Left lung (tissue), 10 donors: ENCODE measurements around the gene OR4N2. TPM values are rescaled to one million over a fixed set of nuclear protein-coding genes. Genes with fewer than 3 reads are reported as not detected.
"Not testable (repeated sequence)": the region's sequence is repeated elsewhere in the genome, so short reads cannot be mapped to it uniquely, and the experiment has no call there.

Experiments
- ATAC-seq: fragments of 200-7000 bp; cut with Tn5 transposase; one replicate; pipeline ENCODE4 v1.9.1; 2020; ENCODE audit warnings: moderate library complexity
- DNase-seq, 4 donors: peaks; one replicate each; pipeline ENCODE4 v3.0.0-alpha.2; 2013 to 2020
- H3K27ac ChIP-seq, 2 donors: fragments of 200-600 bp; sonication (generic) in 1 of 2; one replicate each; pipeline versions ENCODE4 v1.5.0 to v1.8.0; 2020 to 2021
- H3K27me3 ChIP-seq, 2 donors: fragments of 200-600 bp; sonication (generic) in 1 of 2; one replicate each; pipeline versions ENCODE4 v1.5.0 to v1.8.0; 2020 to 2021
- H3K36me3 ChIP-seq, 2 donors: fragments of 200-600 bp; sonication (generic) in 1 of 2; one replicate each; pipeline versions ENCODE4 v1.5.0 to v1.8.0; 2020 to 2021
- H3K4me1 ChIP-seq, 2 donors: fragments of 200-600 bp; one replicate each; pipeline ENCODE4 v1.8.0; 2021
- H3K4me3 ChIP-seq, 2 donors: fragments of 200-600 bp; sonication (generic) in 1 of 2; one replicate each; pipeline versions ENCODE4 v1.5.0 to v1.8.0; 2020 to 2021; ENCODE audit warnings: mild to moderate bottlenecking in 1 of 2
- H3K9me3 ChIP-seq, 2 donors: fragments of 200-600 bp; sonication (generic) in 1 of 2; one replicate each; pipeline versions ENCODE4 v1.5.0 to v1.8.0; 2020 to 2021
- CTCF ChIP-seq, 2 donors: fragments of 200-600 bp; sonication (generic) in 1 of 2; IDR thresholded peaks; one replicate each; pipeline versions ENCODE4 v1.5.0 to v1.8.0; 2021; ENCODE audit warnings: antibody characterized with exemption in 2 of 2
- intact Hi-C, 2 donors: fragments of 100-400 bp; cut with DNase I; formaldehyde crosslinking; loops; one replicate each; pipeline versions ENCODE4 v1.11.2 to v1.14.2; 2022
- polyA plus RNA-seq, 6 donors: library from polyadenylated mRNA; unstranded; fragments of 120-200 nt; gene quantifications; one replicate each; pipeline ENCODE4 v1.2.1, GENCODE V29; 2013; ENCODE audit not compliant: insufficient read length in 6 of 6
- total RNA-seq, 2 donors: library from RNA; stranded (reverse); fragmentation: NEBNext Ultra II Directional; extraction: Animal tissue kit (Norgen Biotek cat#: 25700); gene quantifications; one replicate each; pipeline ENCODE4 v1.2.1, GENCODE V29; 2021
- donor health status: DM: no; HTN: yes; CAD: no.
- donor health status: DM: no; HTN: no; CAD: no.

OR4N2 gene
- total and polyA plus RNA-seq, 8 donors = not detected

- H3K27ac ChIP-seq, H3K4me1 ChIP-seq, H3K4me3 ChIP-seq, H3K36me3 ChIP-seq, intact Hi-C loops, H3K27me3 ChIP-seq, ATAC-seq: not testable (repeated sequence)
- peaks cover 0 to 15% of the 10 kb centered on the region in 2 donors for H3K9me3 ChIP-seq
- peak in 1 of 4 donors; percentile 28 for DNase-seq
These were observed 7.0 kb upstream of the OR4N2 start for GRCh38 chr14:19796520-19797108.

- TF ChIP-seq CTCF (IDR thresholded peaks at IDR 0.05) = no peak
- Histone ChIP-seq H3K27ac (no peak overlapping the region), H3K4me1 (no peaks in the 10 kb centered on the region), H3K4me3 (no peak overlapping the region), H3K9me3 (peaks cover 0 to 37% of the 10 kb centered on the region in 2 donors), H3K27me3 (no peaks in the 10 kb centered on the region), H3K36me3 (no peaks in the 10 kb centered on the region)
- DNase-seq = peak in 1 of 4 donors; percentile 54
- intact Hi-C loops = no loop called here
- no peak for ATAC-seq
These were observed 3.7 kb upstream of the OR4N2 start for GRCh38 chr14:19799880-19800279.

DNA sequence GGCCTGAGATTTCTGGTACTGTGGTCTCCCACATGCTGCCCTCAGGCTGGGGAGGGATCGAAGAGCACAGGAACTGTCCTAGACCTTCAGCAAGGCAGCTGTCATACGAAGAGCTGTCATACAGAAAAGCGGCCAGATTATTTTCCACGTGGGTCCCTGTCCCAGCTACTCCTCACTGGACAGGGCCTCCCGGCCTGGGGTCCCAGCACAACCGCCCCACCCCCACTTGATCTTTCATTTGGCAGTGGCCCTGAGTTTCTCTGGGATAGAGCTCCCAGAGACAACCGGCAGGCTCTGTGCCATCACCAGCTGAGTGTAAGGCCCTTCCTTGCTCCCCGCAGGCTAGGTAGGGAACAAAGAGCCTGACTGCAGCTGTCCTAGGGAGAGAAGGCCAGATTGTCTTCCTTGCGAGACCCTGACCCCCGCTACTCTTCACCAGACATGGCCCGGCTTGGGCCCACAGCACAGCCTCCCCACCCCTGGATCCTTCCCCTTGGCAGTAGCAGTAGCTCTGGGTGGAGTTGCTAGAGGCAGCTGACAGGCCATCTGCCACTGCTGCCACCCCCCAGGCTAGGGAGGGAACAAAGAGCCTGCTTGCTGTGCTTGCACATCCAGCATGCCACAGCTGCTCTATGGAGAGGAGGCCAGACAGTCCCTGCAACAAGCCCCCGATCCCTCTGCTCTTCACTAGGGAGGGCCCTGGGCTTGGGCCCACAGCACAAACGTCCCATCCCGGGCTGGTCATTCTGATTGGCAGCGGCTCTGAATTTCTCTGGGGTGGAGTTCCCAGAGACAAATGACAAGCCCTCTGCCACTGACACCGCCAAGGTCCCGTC is 3.1 kb upstream of the OR4N2 start:
- ATAC-seq = no peak

DNA sequence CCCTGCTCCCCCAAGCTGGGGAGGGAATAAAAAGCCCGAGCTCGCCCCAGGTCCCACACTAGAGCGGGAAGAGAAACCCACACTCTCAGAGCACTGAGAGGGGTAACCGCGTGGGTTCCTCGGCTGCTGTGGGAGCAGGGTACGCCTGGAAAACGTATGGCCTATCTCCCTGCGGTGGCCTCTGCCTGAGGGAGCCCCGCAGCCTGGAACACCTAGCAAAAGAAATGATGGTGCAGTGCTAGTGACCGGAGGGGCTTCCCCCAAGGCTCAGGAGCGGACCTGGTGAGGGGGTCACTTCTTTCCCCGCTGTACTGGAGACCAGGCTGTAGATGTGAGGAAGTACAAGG is 2.5 kb upstream of the OR4N2 start:
- H3K27ac ChIP-seq = no peak overlapping the region
- intact Hi-C loops = no loop called here
- ATAC-seq (no peak), DNase-seq (no peak)
- H3K4me1 ChIP-seq = no peaks in the 10 kb centered on the region
- no peak for TF ChIP-seq CTCF (IDR thresholded peaks at IDR 0.05)
- H3K4me3 ChIP-seq = no peak overlapping the region
- no peaks in the 10 kb centered on the region for H3K27me3 ChIP-seq
- peaks cover 0 to 45% of the 10 kb centered on the region in 2 donors for H3K9me3 ChIP-seq
- no peaks in the 10 kb centered on the region for H3K36me3 ChIP-seq

More for the DNA sequence above, 3.1 kb upstream of the OR4N2 start:
- peaks cover 0 to 39% of the 10 kb centered on the region in 2 donors for H3K9me3 ChIP-seq
- H3K4me1 ChIP-seq = no peaks in the 10 kb centered on the region
- TF ChIP-seq CTCF (IDR thresholded peaks at IDR 0.05) = no peak
- DNase-seq = peak in 1 of 4 donors; percentile 67
- no peaks in the 10 kb centered on the region for H3K27me3 ChIP-seq
- no peak overlapping the region for H3K4me3 ChIP-seq
- intact Hi-C loops = no loop called here
- no peaks in the 10 kb centered on the region for H3K36me3 ChIP-seq
- H3K27ac ChIP-seq = no peak overlapping the region

DNA sequence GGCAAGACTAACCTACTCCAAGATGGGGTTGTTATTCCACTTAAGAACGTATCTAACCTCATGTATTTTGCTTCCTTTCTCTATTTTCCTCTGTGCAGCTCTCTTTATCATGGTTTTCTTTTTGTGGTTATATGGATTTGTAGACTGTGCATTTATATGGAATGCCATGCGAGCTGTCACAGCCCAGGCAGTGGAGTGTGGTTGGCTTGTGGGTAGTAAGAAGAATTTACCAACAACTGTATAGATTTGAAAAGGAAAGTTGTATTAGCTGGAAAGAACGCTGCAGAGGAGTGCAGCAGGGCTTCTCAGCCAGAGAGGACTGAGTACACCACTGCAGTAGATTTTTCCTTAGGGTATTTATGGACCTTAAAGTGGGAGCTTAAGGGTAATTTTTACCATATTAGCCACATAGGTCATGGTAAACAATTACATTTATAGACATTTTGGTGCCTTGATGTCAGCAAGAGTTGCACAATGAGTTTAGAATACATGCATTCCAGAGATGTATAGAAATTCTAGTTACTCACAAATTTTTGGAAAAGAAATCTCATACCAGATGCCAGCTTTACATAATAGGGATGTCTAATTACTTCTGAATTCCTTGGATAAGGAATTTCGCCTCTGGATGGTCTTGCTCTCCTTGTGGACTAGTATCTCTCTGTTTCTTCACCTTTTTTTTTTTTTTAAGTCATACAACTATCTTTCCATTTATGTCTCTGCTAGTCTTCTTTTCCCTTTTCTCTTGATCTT is 9.8 kb downstream of the OR4N2 start:
- H3K4me1 ChIP-seq, H3K27ac ChIP-seq, ATAC-seq, intact Hi-C loops, DNase-seq, H3K4me3 ChIP-seq, H3K27me3 ChIP-seq, H3K36me3 ChIP-seq: not testable (repeated sequence)
- peaks cover 0 to 16% of the 10 kb centered on the region in 2 donors for H3K9me3 ChIP-seq

- H3K36me3 ChIP-seq, ATAC-seq, intact Hi-C loops, DNase-seq, H3K27ac ChIP-seq, H3K4me1 ChIP-seq, H3K4me3 ChIP-seq, H3K27me3 ChIP-seq: not testable (repeated sequence)
- peaks cover 0 to 19% of the 10 kb centered on the region in 2 donors for H3K9me3 ChIP-seq
These were observed 16.3 kb downstream of the OR4N2 start for GRCh38 chr14:19819879-19820278.

GRCh38 chr14:19821016-19821415 is 17.4 kb downstream of the OR4N2 start:
- H3K36me3 ChIP-seq, H3K4me3 ChIP-seq, H3K27ac ChIP-seq, ATAC-seq, H3K27me3 ChIP-seq, H3K4me1 ChIP-seq, intact Hi-C loops: not testable (repeated sequence)
- peak in 1 of 4 donors; percentile 23 for DNase-seq
- H3K9me3 ChIP-seq = peaks cover 0 to 19% of the 10 kb centered on the region in 2 donors
